Measurements from ENCODE around the gene PPID.

DNA sequence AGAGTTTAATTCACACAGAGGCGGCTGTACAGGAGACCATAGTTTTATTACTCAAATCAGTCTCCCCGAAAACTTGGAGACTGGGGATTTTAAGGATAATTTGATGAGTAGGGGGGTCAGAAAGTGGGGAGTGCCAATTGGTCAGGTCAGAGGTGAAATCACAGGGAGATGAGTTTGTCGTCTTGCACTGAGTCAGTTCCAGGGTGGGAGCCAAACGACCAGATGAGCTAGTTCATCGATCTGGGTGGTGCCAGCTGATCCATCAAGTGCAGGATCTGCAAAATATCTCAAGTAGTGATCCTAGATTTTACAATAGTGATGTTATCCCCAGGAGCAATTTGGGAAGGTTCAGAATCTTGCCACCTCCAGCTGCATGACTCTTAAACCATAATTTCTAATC, 47.1 kb downstream of the PPID start:
- no peak for TF ChIP-seq EZH2phosphoT487 (IDR thresholded peaks at IDR 0.05; ENCODE audit: low read length)
- TF ChIP-seq, protein P1, sequence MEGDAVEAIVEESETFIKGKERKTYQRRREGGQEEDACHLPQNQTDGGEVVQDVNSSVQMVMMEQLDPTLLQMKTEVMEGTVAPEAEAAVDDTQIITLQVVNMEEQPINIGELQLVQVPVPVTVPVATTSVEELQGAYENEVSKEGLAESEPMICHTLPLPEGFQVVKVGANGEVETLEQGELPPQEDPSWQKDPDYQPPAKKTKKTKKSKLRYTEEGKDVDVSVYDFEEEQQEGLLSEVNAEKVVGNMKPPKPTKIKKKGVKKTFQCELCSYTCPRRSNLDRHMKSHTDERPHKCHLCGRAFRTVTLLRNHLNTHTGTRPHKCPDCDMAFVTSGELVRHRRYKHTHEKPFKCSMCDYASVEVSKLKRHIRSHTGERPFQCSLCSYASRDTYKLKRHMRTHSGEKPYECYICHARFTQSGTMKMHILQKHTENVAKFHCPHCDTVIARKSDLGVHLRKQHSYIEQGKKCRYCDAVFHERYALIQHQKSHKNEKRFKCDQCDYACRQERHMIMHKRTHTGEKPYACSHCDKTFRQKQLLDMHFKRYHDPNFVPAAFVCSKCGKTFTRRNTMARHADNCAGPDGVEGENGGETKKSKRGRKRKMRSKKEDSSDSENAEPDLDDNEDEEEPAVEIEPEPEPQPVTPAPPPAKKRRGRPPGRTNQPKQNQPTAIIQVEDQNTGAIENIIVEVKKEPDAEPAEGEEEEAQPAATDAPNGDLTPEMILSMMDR (IDR thresholded peaks at IDR 0.05; ENCODE audit: low read length) = no peak
